ENCODE measurements around the gene CIAO2A.

DNA sequence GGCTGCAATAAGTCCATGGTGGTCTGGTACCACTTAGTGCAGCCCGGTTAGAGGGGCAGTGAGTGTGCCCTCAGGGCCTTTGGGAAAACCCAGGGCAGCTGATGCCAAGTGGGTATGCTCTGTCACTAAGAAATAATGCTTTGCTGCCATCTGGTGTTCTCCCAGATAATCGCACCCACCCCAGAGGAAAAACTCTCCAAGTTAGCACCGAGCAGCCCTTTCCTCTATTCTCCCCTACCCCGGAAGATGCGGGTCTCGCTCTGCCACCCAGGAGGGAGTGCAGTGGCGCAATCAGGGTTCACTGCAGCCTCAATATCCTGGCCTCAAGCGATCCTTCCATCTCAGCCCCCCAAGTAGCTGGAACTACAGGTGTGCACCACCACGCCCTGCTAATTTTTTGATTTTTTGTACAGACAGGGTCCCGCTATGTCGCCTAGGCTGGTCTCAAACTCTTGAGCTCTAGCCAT is 26.0 kb downstream of the CIAO2A start:
- TF ChIP-seq, protein P1, sequence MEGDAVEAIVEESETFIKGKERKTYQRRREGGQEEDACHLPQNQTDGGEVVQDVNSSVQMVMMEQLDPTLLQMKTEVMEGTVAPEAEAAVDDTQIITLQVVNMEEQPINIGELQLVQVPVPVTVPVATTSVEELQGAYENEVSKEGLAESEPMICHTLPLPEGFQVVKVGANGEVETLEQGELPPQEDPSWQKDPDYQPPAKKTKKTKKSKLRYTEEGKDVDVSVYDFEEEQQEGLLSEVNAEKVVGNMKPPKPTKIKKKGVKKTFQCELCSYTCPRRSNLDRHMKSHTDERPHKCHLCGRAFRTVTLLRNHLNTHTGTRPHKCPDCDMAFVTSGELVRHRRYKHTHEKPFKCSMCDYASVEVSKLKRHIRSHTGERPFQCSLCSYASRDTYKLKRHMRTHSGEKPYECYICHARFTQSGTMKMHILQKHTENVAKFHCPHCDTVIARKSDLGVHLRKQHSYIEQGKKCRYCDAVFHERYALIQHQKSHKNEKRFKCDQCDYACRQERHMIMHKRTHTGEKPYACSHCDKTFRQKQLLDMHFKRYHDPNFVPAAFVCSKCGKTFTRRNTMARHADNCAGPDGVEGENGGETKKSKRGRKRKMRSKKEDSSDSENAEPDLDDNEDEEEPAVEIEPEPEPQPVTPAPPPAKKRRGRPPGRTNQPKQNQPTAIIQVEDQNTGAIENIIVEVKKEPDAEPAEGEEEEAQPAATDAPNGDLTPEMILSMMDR (IDR thresholded peaks at IDR 0.05): peak; percentile 82
- no peak for TF ChIP-seq ZFX (IDR thresholded peaks at IDR 0.05; ENCODE audit: borderline replicate concordance)
